Right atrium auricular region (tissue), 2 donors: Measurements from ENCODE around the gene S1PR2. TPM values are rescaled to one million over a fixed set of nuclear protein-coding genes. Genes with fewer than 3 reads are reported as not detected.

Experiments used
- DNase-seq: peaks from one replicate; pipeline ENCODE4 v3.0.0-alpha.2; 2019; ENCODE audit warnings: low spot score
- H3K27ac ChIP-seq, 2 donors: fragments of 200-600 bp; sonication (generic); 1 replicate in 1 of 2; 2 replicates in 1 of 2; pipeline ENCODE4 v1.5.1; 2016 to 2019
- H3K27me3 ChIP-seq, 2 donors: fragments of 200-600 bp; sonication (generic); one replicate each; pipeline versions ENCODE4 v1.5.1 to v1.6.0; 2017 to 2019
- H3K36me3 ChIP-seq: fragments of 200-600 bp; sonication (generic); one replicate; pipeline ENCODE4 v1.5.1; 2016
- H3K4me1 ChIP-seq, 2 donors: fragments of 200-600 bp; sonication (generic); one replicate each; pipeline versions ENCODE4 v1.5.1 to v1.6.0; 2017 to 2019
- H3K4me3 ChIP-seq, 2 donors: fragments of 200-600 bp; sonication (generic); 1 replicate in 1 of 2; 2 replicates in 1 of 2; pipeline ENCODE4 v1.5.1; 2017 to 2019; ENCODE audit warnings: mild to moderate bottlenecking in 1 of 2, moderate library complexity in 1 of 2
- H3K9me3 ChIP-seq, 2 donors: fragments of 200-600 bp; sonication (generic); one replicate each; pipeline ENCODE4 v1.5.1; 2019
- CTCF ChIP-seq, 2 donors: fragments of 200-600 bp; sonication (generic); IDR thresholded peaks; one replicate each; pipeline ENCODE4 v1.5.1; 2019; ENCODE audit warnings: antibody characterized with exemption in 2 of 2
- total RNA-seq, 2 donors: library from RNA; depleted of rRNA; stranded (reverse); fragments of >200 nt; gene quantifications; one replicate each; pipeline ENCODE4 v1.1.0, GENCODE V29; 2016

The S1PR2 gene
- total RNA-seq, 2 donors from 2014 or later, result 4.3 to 14.7 TPM

GRCh38 chr19:10219678-10220077 lies 11.5 kb downstream of the S1PR2 start:
- no peak for TF ChIP-seq CTCF (IDR thresholded peaks at IDR 0.05)
- Histone ChIP-seq H3K27me3 (no peaks in the 10 kb centered on the region), H3K4me3 (no peak overlapping the region), H3K36me3 (peaks cover 11% of the 10 kb centered on the region), H3K27ac (no peak overlapping the region), H3K4me1 (no peaks in the 10 kb centered on the region), H3K9me3 (no peaks in the 10 kb centered on the region)
- DNase-seq, result no peak

GRCh38 chr19:10217085-10217484 lies 14.0 kb downstream of the S1PR2 start:
- no peak for DNase-seq
- Histone ChIP-seq H3K4me1 (no peaks in the 10 kb centered on the region), H3K27me3 (no peaks in the 10 kb centered on the region), H3K36me3 (no peaks in the 10 kb centered on the region), H3K9me3 (no peaks in the 10 kb centered on the region), H3K4me3 (no peak overlapping the region), H3K27ac (no peak overlapping the region)
- no peak for TF ChIP-seq CTCF (IDR thresholded peaks at IDR 0.05)

- Histone ChIP-seq H3K27ac (no peak overlapping the region), H3K4me3 (no peak overlapping the region), H3K27me3 (no peaks in the 10 kb centered on the region), H3K4me1 (no peaks in the 10 kb centered on the region), H3K36me3 (no peaks in the 10 kb centered on the region), H3K9me3 (no peaks in the 10 kb centered on the region)
- TF ChIP-seq CTCF (IDR thresholded peaks at IDR 0.05), result no peak
- DNase-seq, result no peak
These were observed 16.3 kb downstream of the S1PR2 start for GRCh38 chr19:10214784-10215183.

- Histone ChIP-seq H3K4me3 (no peak overlapping the region), H3K27me3 (no peaks in the 10 kb centered on the region), H3K27ac (no peak overlapping the region), H3K4me1 (no peaks in the 10 kb centered on the region), H3K36me3 (no peaks in the 10 kb centered on the region), H3K9me3 (peaks cover 0 to 5% of the 10 kb centered on the region in 2 donors)
- DNase-seq, result no peak
- no peak for TF ChIP-seq CTCF (IDR thresholded peaks at IDR 0.05)
These were observed 19.4 kb downstream of the S1PR2 start for GRCh38 chr19:10211691-10212090.

GRCh38 chr19:10211061-10211460 lies 20.1 kb downstream of the S1PR2 start:
- no peak overlapping the region for H3K27ac ChIP-seq
- no peak for TF ChIP-seq CTCF (IDR thresholded peaks at IDR 0.05)
- H3K4me3 ChIP-seq, result no peak overlapping the region
- no peak for DNase-seq
- H3K9me3 ChIP-seq, result peaks cover 0 to 5% of the 10 kb centered on the region in 2 donors
- H3K4me1 ChIP-seq, result no peaks in the 10 kb centered on the region
- no peaks in the 10 kb centered on the region for H3K36me3 ChIP-seq
- H3K27me3 ChIP-seq, result no peaks in the 10 kb centered on the region

- Histone ChIP-seq H3K4me3 (no peak overlapping the region), H3K27ac (no peak overlapping the region)
- DNase-seq, result no peak
These were observed 21.8 kb downstream of the S1PR2 start for GRCh38 chr19:10209315-10209714.

More at GRCh38 chr19:10209315-10209714, 21.8 kb downstream of the S1PR2 start:
- Histone ChIP-seq H3K9me3 (peaks cover 0 to 5% of the 10 kb centered on the region in 2 donors), H3K27me3 (no peaks in the 10 kb centered on the region), H3K4me1 (no peaks in the 10 kb centered on the region), H3K36me3 (no peaks in the 10 kb centered on the region)
- TF ChIP-seq CTCF (IDR thresholded peaks at IDR 0.05), result no peak
